HG02763 (cell line): ENCODE results near the gene LRRC4C.

Experiments used
- ATAC-seq: cut with Tn5 transposase; IDR thresholded peaks from one replicate; pipeline ENCODE4 v1.9.1; 2021; ENCODE audit warnings: mild to moderate bottlenecking, moderate library complexity; ENCODE audit not compliant: unreplicated experiment

The LRRC4C gene

DNA sequence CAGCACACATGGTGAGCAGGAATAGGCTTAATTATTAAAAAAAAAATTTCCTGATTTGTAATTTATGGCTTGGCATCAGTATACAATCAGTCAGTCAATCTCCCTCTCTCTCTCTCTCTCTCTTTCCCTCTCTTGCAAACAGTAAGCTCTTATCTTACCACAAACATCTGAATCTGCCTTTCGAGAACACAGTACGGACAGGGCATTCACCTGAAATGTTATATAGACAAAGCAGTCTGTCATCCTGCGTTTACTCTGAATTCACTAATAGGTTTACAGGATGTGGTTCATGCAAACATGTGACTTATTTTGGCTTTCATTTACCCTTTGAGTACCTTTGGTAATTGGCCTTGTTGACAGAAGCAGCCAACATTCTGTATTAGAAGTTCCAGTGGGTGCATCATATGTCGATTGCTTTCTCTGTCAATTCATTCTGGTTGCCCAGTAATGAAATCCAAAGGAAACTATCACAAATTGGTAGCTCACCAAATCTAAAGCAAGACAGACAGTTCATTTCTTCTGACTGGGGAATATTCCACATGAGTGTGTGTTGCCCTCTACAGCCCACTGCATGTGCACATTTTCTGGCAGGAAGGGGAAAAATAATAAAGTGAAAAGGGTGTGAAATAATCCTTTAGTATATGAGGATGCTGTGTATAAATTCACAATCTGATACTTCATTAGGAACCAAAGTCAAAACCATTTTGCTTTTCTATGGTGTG is 1058.2 kb downstream of the LRRC4C start:
- ATAC-seq, result no peak

DNA sequence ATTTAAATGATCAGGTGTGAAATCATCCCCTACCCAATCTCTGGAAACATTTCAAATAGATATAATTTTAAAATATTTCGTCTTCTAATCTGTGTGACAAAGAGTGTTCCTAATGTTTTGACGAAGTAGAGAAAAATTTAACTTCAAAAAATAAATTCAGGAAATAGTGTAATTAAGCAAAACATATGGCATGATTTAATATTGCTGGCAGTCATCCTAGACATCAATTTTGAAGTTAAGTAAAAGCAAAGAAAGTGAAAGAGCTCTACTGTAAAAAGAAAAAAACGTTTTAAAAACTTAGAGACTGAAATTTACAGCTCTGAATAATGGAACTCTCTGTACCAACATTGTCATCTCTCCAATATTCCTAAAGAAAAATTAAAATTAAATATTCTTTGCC is 1062.3 kb downstream of the LRRC4C start:
- no peak for ATAC-seq

- ATAC-seq, result no peak
These were observed 1065.9 kb downstream of the LRRC4C start for GRCh38 chr11:40393511-40393910.

DNA sequence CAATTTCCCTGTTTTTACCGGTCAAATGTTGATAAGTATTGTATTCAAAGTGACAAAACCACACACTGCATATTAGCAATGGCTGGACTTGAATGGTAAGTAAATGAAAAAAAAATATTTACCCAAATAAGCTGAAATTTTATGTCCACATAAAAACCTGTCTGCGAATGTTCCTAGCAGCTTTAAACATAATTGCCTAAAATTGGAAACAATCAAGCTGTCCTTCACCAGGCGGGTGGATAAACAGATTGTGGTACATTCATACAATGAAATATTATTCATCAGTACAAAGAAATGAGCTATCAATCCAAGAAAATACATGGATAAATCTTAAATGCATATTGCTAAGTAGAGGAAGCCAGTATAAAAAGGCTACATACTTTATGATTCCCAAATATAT is 1067.8 kb downstream of the LRRC4C start:
- ATAC-seq, result no peak

GRCh38 chr11:40388097-40388818 is 1071.2 kb downstream of the LRRC4C start:
- no peak for ATAC-seq

GRCh38 chr11:40387240-40387980 is 1072.0 kb downstream of the LRRC4C start:
- no peak for ATAC-seq

GRCh38 chr11:40384991-40385390 is 1074.5 kb downstream of the LRRC4C start:
- no peak for ATAC-seq

DNA sequence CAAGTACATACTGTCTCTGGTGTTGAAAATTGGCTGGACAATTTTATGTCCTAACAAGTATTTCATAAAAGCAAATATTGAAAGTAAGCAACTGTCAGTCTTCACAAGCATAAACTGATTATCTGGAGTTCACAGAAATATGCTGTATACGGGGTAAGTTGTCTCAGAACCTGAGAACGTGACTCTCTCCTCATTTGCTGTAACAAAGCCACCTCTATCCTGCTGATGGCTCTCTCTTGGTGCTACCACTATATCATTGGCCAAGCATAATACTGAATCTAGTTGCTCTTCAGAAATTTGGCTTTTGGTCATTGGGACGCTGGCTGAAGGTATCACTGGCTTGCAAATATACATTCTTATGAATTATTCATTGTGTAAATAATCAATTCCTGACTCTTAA is 1078.0 kb downstream of the LRRC4C start:
- ATAC-seq, result no peak

GRCh38 chr11:40380835-40381234 is 1078.6 kb downstream of the LRRC4C start:
- no peak for ATAC-seq

GRCh38 chr11:40376331-40376730 is 1083.1 kb downstream of the LRRC4C start:
- ATAC-seq, result no peak

DNA sequence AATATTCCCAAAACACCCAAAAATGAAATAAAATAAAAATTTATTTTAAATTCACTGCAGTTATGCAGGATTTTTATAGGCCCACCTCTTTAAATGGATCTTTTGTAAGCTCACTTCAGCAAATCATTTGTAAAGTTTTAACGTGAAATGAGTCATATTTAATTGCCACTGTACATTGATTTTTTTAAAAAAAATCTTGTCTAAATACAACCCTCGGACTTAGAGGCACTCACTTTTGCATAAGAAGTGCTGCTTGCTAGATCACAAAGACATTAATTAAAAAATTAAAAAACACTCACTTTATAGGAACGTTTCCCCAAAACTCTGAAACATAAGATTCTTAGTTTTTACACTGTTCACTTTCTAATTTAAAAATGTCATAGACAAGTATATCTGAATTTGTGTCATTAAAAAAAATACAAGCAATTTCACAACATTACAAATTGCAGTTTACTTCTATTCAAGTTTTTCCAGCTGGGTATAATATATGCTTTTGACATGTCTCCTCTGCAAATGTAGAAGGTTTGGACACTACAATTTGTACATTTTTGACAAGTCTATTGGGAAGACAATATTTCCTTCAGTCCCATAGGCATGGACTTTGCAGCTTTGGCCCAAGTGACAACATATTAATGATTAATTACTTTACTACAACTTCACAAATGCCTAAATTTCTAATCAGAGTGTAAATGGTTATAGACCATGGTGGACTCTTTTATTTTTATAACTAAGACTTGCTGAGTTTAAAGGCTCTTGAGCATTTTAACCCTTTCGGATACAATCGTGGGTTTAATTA is 1088.4 kb downstream of the LRRC4C start:
- ATAC-seq, result no peak

DNA sequence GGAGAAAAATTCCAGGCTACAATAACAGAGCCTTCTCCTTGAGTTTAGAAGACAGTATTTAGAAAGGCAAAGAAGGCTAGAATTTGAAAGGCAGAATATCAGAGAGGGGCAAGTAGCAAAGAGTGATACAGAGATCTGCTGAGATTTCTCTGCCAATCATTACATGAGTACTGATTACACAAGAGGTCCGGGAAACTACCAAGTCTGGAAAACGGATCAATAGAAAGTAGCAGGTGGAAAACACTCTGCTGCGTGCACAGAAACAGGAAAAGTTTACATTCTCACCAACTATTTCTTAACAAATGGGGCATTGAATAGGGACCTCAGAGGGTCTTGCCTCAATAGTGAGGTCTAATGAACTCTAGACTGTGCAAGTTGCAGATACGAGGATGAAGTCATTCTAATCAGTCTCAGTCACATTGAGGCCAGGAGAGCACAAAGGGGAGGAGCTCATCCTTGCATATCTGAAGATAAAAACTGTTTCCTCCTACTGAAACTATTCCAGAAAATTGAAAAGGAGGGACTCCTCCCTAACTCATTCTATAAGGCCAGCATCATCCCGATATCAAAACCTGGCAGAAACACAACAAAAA is 1099.2 kb downstream of the LRRC4C start:
- no peak for ATAC-seq

GRCh38 chr11:40354121-40354520 is 1105.3 kb downstream of the LRRC4C start:
- ATAC-seq, result no peak

DNA sequence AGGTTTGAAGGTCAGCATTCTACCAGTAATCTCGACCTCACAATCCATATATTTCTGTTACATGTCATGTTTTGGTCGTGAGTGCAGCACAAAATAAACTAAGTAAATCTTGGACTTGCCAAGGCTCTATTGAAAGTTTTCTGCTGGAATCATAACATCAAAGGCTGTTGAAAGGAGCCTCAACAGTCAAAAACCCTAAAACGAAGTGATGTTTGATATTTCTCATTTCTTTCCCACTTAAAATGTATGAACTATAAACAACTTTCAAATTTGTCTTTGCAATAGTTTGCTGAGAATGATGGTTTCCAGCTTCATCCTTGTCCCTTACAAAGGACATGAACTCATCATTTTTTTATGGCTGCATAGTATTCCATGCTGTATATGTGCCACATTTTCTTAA is 1118.5 kb downstream of the LRRC4C start:
- ATAC-seq, result no peak

DNA sequence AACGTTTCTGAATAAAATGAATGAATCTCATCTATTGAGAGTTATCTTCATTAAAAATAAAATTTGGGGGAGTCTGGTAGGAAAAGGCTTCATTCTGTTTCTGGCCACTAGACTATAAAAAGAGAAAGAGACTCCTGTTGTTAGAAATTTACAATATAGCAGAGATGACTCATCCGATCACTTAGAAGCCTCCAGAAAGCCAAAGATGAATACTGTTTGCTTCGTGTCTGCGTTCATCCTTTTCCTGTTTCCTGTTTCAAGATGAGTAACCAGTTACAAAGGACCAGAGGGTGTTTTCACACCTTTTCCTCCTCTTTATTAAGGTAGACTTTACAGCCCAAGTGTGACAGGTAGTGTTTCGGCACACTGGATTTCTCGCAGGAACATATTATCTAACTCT is 1120.7 kb downstream of the LRRC4C start:
- ATAC-seq, result no peak

GRCh38 chr11:40338062-40338461 is 1121.4 kb downstream of the LRRC4C start:
- no peak for ATAC-seq

DNA sequence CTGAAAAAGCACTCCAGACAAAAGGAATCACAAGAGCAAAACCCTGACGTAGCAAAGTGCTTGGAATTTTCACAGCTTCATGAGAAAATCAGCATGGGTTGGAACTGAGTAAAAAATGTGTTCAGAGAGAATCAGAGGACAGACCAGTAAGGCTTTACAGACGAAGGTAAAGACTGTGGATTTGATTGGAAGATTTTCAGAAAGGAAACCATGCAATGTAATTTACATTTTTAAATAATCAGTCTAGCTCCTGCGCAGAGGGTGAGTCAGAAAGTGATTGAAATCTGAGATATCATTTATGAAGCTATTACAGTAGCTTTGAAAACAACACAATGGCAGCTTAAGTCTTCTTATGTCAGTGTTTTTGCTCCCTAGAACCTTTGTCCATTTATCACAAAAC is 1122.3 kb downstream of the LRRC4C start:
- ATAC-seq, result no peak

DNA sequence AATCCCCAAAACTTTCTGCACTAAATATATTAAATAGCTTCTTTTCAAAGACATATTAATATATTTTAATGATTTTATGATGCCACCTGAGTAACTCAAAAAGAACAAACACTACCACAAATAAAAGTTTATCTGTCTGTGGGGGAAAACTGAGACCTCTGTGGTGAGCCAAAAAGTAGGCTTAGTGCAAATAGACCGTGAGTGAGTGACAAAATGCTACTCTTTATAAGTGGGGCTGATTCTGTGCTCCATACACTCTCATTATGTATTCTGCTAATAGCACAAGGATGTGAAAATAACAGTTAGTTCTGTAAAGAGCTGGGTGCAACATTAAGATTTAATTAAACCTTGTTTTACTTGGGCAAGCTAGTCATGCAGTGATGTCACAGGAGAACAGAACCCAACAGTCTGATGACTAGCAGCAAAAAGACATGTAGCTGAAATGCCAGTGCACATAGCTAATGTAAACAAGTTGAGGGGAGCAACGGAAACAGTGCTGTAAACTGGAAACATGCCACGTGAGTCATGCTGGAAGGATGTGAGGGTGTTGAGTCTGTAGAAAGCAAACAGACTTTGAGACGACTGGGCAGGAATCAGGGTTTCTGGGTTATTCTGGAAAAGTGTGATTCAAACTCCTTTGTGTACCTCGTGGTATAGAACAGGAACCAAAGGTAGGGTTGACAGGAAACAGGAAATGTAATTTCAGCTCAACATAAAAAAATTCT is 1130.4 kb downstream of the LRRC4C start:
- no peak for ATAC-seq

DNA sequence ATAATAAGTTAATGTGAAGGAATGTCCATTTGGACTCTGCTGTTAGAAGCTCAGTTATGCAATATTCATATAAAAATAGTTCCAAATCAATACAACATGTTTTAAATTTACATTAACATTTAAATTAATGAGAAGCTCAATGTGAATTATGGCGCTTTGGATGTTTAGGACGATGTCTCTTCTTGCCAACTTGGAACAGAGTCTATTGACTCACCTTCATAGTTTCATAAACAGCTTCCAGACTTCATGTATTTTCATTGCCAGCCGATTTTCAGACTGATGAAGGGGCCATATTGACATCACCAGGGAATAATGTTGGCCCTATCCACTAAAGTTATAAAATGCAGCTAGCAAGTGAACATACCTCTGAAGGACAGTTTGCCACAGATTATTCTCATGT is 1136.2 kb downstream of the LRRC4C start:
- no peak for ATAC-seq

- ATAC-seq, result no peak
These were observed 1137.9 kb downstream of the LRRC4C start for GRCh38 chr11:40321537-40321936.
